PC-9 (cell line): ENCODE measurements around the gene NCK1. TPM values are rescaled to one million over a fixed set of nuclear protein-coding genes. Genes with fewer than 3 reads are reported as not detected.

Experiments
- BruUV-seq: library from RNA; stranded (reverse); fragments of 400-500 nt; replicated peaks from 2 replicates; lab custom pipeline; 2021; lab: Mats Ljungman, UMichigan
- CTCF ChIA-PET: fragments of 300-600 bp; sonication (Branson Sonifier 250); formaldehyde crosslinking; loops from one replicate; lab custom pipeline; 2022; ENCODE audit warnings: antibody characterized with exemption; lab: Charles Lee
- POLR2A ChIA-PET: fragments of 300-600 bp; sonication (Branson Sonifier 250); formaldehyde crosslinking; loops from one replicate; lab custom pipeline; 2022; ENCODE audit warnings: antibody characterized with exemption; ENCODE audit not compliant: unreplicated experiment; lab: Charles Lee
- DNase-seq, 2 experiments: peaks; one replicate each; pipeline versions ENCODE4 v3.0.0 to v3.0.0-alpha.2; 2015 to 2022; ENCODE audit warnings: mixed read lengths in 1 of 2
- H2AFZ ChIP-seq: fragments of 200-600 bp; sonication (generic); 2 replicates; pipeline ENCODE4 v1.8.1; 2017; ENCODE audit warnings: antibody characterized with exemption
- H3F3A ChIP-seq: fragments of 200-600 bp; sonication (generic); 2 replicates; pipeline ENCODE4 v1.8.1; 2017; ENCODE audit warnings: antibody characterized with exemption, mild to moderate bottlenecking, low read depth; ENCODE audit not compliant: insufficient read depth
- H3K27ac ChIP-seq: fragments of 200-600 bp; sonication (generic); 2 replicates; pipeline ENCODE4 v1.6.1; 2016; ENCODE audit warnings: mixed run types
- H3K27me3 ChIP-seq: fragments of 200-600 bp; sonication (generic); 2 replicates; pipeline ENCODE4 v1.6.1; 2016; ENCODE audit warnings: low read depth, mixed run types; ENCODE audit not compliant: insufficient read depth
- H3K36me3 ChIP-seq: fragments of 200-600 bp; sonication (generic); 2 replicates; pipeline ENCODE4 v1.6.1; 2016; ENCODE audit warnings: low read depth, mixed run types
- H3K4me1 ChIP-seq: fragments of 200-600 bp; sonication (generic); replicated peaks from 2 replicates; pipeline ENCODE4 v1.6.1; 2016; ENCODE audit warnings: mixed run types; ENCODE audit not compliant: insufficient read depth
- H3K4me2 ChIP-seq: fragments of 200-600 bp; sonication (generic); 2 replicates; pipeline ENCODE4 v1.6.1; 2017; ENCODE audit warnings: mixed run types
- H3K4me3 ChIP-seq: fragments of 200-600 bp; sonication (generic); 2 replicates; pipeline ENCODE4 v1.6.1; 2016; ENCODE audit warnings: mixed run types
- H3K79me2 ChIP-seq: fragments of 200-600 bp; sonication (generic); 2 replicates; pipeline ENCODE4 v1.6.1; 2017; ENCODE audit warnings: low read depth, mixed run types
- H3K9me2 ChIP-seq: fragments of 200-600 bp; sonication (generic); 2 replicates; pipeline ENCODE4 v1.8.1; 2017; ENCODE audit warnings: mild to moderate bottlenecking; ENCODE audit not compliant: insufficient read depth
- H3K9me3 ChIP-seq: fragments of 200-600 bp; sonication (generic); 2 replicates; pipeline ENCODE4 v1.8.1; 2016; ENCODE audit warnings: low read depth; ENCODE audit not compliant: insufficient read depth
- H4K20me1 ChIP-seq: fragments of 200-600 bp; sonication (generic); 2 replicates; pipeline ENCODE4 v1.8.1; 2017; ENCODE audit not compliant: insufficient read depth
- EZH2 ChIP-seq: fragments of 200-600 bp; sonication (generic); IDR thresholded peaks from 2 replicates; pipeline ENCODE4 v1.8.0; 2017; ENCODE audit warnings: antibody characterized with exemption, low read depth
- intact Hi-C: fragments of 100-400 bp; cut with micrococcal nuclease; formaldehyde crosslinking; loops from one replicate; pipeline ENCODE4 v1.10.0; 2022; ENCODE audit not compliant: unreplicated experiment
- total RNA-seq: library from RNA; stranded (reverse); gene quantifications from 2 replicates; pipeline ENCODE4 v1.2.3, GENCODE V29; 2021
- TF ChIP-seq, protein P1 (sequence below): fragments of 200-600 bp; sonication (generic); conservative IDR thresholded peaks from 2 replicates; pipeline ENCODE4 v1.6.1; 2017; ENCODE audit warnings: mixed run types, antibody characterized with exemption, mild to moderate bottlenecking, moderate library complexity

The NCK1 gene
- total RNA-seq, 1 experiment from 2014 or later: 42.7 TPM

DNA sequence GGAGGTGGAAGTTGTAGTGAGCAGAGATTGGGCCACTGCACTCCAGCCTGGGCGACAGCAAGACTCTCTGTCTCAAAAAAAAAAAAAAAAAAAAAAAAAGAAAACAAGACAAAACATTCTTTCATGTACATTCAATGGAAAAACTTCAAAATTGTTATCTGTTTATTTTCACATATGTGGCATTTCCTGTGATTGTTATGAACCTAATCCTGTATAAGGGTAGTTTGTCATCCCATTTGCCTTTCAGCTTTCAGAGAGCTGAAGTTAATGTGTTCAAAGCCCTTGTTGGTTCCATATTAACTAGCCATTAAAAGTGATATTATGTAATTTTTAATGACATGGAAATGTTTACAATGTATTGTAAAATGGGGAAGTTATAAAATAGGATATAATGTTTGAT is 17.3 kb upstream of the NCK1 start:
- H3K27me3 ChIP-seq: no peaks in the 10 kb centered on the region

DNA sequence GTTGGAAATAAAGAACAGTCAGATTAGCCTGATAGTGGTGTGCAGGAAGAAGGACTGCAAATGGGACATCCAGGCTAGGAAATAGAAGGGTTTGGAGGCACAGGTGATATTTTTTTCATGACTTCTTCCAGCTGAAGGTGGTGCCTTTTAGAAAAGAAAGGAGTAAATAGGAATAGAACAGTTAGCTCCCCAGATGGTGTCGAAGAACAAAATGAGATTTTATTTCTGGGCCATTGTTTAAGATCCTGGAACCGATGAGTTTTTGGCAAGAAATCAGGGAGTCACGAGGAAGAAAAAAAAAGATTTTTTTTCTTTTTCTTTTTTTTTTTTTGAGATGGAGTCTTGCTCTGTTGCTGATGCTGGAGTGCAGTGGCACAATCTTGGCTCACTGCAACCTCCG is 9.8 kb upstream of the NCK1 start:
- no peak overlapping the region for H2AFZ ChIP-seq
- no peaks in the 10 kb centered on the region; the same call in 1 of the 2 replicates for H3K9me2 ChIP-seq
- no peak overlapping the region for H3K4me3 ChIP-seq
- peaks cover 5% of the 10 kb centered on the region; the same call in 1 of the 2 replicates for H3K36me3 ChIP-seq
- no peak overlapping the region for H3K27ac ChIP-seq
- no TSS peak for BruUV-seq
- no peaks in the 10 kb centered on the region for H3K27me3 ChIP-seq
- no peaks in the 10 kb centered on the region for H3K4me1 ChIP-seq
- no peak for TF ChIP-seq EZH2
- TF ChIP-seq, protein P1, sequence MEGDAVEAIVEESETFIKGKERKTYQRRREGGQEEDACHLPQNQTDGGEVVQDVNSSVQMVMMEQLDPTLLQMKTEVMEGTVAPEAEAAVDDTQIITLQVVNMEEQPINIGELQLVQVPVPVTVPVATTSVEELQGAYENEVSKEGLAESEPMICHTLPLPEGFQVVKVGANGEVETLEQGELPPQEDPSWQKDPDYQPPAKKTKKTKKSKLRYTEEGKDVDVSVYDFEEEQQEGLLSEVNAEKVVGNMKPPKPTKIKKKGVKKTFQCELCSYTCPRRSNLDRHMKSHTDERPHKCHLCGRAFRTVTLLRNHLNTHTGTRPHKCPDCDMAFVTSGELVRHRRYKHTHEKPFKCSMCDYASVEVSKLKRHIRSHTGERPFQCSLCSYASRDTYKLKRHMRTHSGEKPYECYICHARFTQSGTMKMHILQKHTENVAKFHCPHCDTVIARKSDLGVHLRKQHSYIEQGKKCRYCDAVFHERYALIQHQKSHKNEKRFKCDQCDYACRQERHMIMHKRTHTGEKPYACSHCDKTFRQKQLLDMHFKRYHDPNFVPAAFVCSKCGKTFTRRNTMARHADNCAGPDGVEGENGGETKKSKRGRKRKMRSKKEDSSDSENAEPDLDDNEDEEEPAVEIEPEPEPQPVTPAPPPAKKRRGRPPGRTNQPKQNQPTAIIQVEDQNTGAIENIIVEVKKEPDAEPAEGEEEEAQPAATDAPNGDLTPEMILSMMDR: no peak
- no peak overlapping the region for H3K4me2 ChIP-seq
- intact Hi-C loops: no loop called here
- ChIA-PET CTCF (no interaction called here), POLR2A (no interaction called here)
- H3K9me3 ChIP-seq: no peaks in the 10 kb centered on the region
- H3K79me2 ChIP-seq: peaks cover 24% of the 10 kb centered on the region; the same call in 1 of the 2 replicates
- DNase-seq: no peak
- H3F3A ChIP-seq: no peaks in the 10 kb centered on the region
- H4K20me1 ChIP-seq: 0 out of 2 replicates have a peak, but pooled peaks cover 6% of the 10 kb centered on the region

More for the DNA sequence above, 17.3 kb upstream of the NCK1 start:
- Histone ChIP-seq H3K36me3 (peaks cover 6% of the 10 kb centered on the region; the same call in 1 of the 2 replicates), H3K4me3 (no peak overlapping the region), H4K20me1 (peaks cover 3% of the 10 kb centered on the region; the same call in 1 of the 2 replicates), H3K27ac (no peak overlapping the region), H3K4me2 (no peak overlapping the region), H3K9me2 (no peaks in the 10 kb centered on the region), H2AFZ (no peak overlapping the region), H3K79me2 (peaks cover 14% of the 10 kb centered on the region; the same call in 1 of the 2 replicates), H3K4me1 (no peaks in the 10 kb centered on the region), H3F3A (no peaks in the 10 kb centered on the region), H3K9me3 (no peaks in the 10 kb centered on the region)
- intact Hi-C loops: no loop called here
- ChIA-PET POLR2A (no interaction called here), CTCF (no interaction called here)
- DNase-seq: no peak
- TF ChIP-seq EZH2: no peak
- TF ChIP-seq, protein P1: no peak
- BruUV-seq: no TSS peak

DNA sequence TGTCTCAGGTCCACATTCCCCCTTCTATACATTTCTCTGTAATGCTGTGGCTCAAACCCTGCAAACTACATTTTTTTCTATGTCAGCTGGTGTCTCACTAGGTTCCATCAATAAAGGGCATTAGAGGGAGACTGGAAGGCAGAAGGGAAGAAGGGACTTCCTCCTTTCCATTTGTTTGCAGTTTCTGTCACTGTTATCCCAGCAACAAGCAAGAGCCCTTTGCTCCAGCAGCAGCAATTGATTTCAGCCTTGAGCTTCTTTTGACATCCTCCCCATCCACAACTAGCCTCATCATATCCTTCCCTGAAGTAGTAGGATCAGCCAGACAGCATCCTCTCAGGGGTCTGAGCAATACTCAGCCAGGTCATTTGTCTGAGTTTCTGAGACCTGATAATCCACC is 5.3 kb upstream of the NCK1 start:
- H2AFZ ChIP-seq: no peak overlapping the region
- H3K79me2 ChIP-seq: peaks cover 52% of the 10 kb centered on the region
- 0 out of 2 replicates have a peak, but pooled peaks cover 8% of the 10 kb centered on the region for H4K20me1 ChIP-seq
- peaks cover 5% of the 10 kb centered on the region; the same call in 1 of the 2 replicates for H3K36me3 ChIP-seq
- no peak overlapping the region for H3K4me2 ChIP-seq
- intact Hi-C loops: no loop called here
- H3K9me3 ChIP-seq: no peaks in the 10 kb centered on the region
- CTCF ChIA-PET: no interaction called here
- POLR2A ChIA-PET: no interaction called here
- no peak for TF ChIP-seq EZH2
- TF ChIP-seq, protein P1: no peak
- no peak for DNase-seq
- BruUV-seq: no TSS peak
- H3K4me3 ChIP-seq: no peak overlapping the region
- no peaks in the 10 kb centered on the region; the same call in 1 of the 2 replicates for H3K9me2 ChIP-seq
- no peak overlapping the region for H3K27ac ChIP-seq
- peaks cover 3% of the 10 kb centered on the region for H3F3A ChIP-seq
- peaks cover 10% of the 10 kb centered on the region for H3K4me1 ChIP-seq
- H3K27me3 ChIP-seq: no peaks in the 10 kb centered on the region
